Measurements from ENCODE around the gene LASP1.

DNA sequence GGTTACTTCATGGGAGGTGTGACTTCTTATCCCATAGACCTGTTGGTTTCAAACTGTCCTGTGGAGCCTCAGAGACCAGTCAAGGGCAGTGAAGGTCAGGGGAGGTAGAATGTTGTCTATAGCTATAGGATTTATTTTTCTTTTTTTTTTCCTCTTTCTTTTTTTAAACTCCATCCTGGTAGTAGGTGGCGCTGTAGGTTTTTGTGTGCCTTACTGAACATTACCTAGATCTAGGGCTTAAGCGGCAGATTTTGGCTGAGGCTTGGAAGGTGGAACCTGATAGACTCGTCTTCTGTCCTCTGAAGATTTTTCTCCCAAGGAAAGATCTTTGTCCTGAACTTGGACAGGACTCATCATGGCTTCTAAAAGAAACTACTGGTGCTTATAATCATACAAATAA lies 47.4 kb downstream of the LASP1 start:
- no peak for TF ChIP-seq POLR2A (IDR thresholded peaks at IDR 0.05)
- TF ChIP-seq, protein P1, sequence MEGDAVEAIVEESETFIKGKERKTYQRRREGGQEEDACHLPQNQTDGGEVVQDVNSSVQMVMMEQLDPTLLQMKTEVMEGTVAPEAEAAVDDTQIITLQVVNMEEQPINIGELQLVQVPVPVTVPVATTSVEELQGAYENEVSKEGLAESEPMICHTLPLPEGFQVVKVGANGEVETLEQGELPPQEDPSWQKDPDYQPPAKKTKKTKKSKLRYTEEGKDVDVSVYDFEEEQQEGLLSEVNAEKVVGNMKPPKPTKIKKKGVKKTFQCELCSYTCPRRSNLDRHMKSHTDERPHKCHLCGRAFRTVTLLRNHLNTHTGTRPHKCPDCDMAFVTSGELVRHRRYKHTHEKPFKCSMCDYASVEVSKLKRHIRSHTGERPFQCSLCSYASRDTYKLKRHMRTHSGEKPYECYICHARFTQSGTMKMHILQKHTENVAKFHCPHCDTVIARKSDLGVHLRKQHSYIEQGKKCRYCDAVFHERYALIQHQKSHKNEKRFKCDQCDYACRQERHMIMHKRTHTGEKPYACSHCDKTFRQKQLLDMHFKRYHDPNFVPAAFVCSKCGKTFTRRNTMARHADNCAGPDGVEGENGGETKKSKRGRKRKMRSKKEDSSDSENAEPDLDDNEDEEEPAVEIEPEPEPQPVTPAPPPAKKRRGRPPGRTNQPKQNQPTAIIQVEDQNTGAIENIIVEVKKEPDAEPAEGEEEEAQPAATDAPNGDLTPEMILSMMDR (IDR thresholded peaks at IDR 0.05), result no peak

Data from transverse colon (tissue), 3 donors.